ENCODE measurements around the gene B3GNT3.
"Not testable (repeated sequence)": the region's sequence is repeated elsewhere in the genome, so short reads cannot be mapped to it uniquely, and the experiment has no call there.

Gene B3GNT3

GRCh38 chr19:17798599-17798998, 3.7 kb downstream of the B3GNT3 start:
- not testable (repeated sequence) for DNase-seq

- DNase-seq, result no peak
Measured at GRCh38 chr19:17802137-17802858, 7.4 kb downstream of the B3GNT3 start.

- peak; percentile 65 to 73 for DNase-seq
Measured at GRCh38 chr19:17803264-17803896, 8.4 kb downstream of the B3GNT3 start.

- DNase-seq, result no peak
Measured at GRCh38 chr19:17805427-17805826, 10.5 kb downstream of the B3GNT3 start.

- peak; percentile 29 to 51 for DNase-seq
Measured at GRCh38 chr19:17806945-17807344, 12.0 kb downstream of the B3GNT3 start.

- DNase-seq, result peak; percentile 35 to 37
Measured at GRCh38 chr19:17807731-17808316, 12.9 kb downstream of the B3GNT3 start.

- DNase-seq, result no peak
Measured at GRCh38 chr19:17811103-17811502, 16.2 kb downstream of the B3GNT3 start.

GRCh38 chr19:17811681-17812080, 16.7 kb downstream of the B3GNT3 start:
- no peak for DNase-seq

GRCh38 chr19:17812099-17812498, 17.2 kb downstream of the B3GNT3 start:
- DNase-seq, result no peak

- no peak for DNase-seq
Measured at GRCh38 chr19:17817668-17818363, 22.9 kb downstream of the B3GNT3 start.

- no peak for DNase-seq
Measured at GRCh38 chr19:17821190-17821589, 26.3 kb downstream of the B3GNT3 start, which contains the start of gene INSL3. Gene INSL3 (minus strand): TSS chr19:17821519. CDS start chr19:17821506, 13 bp downstream.

- DNase-seq, result no peak
Measured at GRCh38 chr19:17824339-17824738, 29.4 kb downstream of the B3GNT3 start.

- DNase-seq, result no peak
Measured at GRCh38 chr19:17826508-17827056, 31.6 kb downstream of the B3GNT3 start.

GRCh38 chr19:17829855-17830566, 35.1 kb downstream of the B3GNT3 start:
- no peak for DNase-seq

GRCh38 chr19:17830567-17831418, 35.9 kb downstream of the B3GNT3 start:
- DNase-seq, result no peak

GRCh38 chr19:17831419-17831888, 36.5 kb downstream of the B3GNT3 start:
- no peak for DNase-seq

GRCh38 chr19:17832443-17833208, 37.7 kb downstream of the B3GNT3 start:
- DNase-seq, result no peak

GRCh38 chr19:17834350-17835181, 39.6 kb downstream of the B3GNT3 start:
- DNase-seq, result no peak

- DNase-seq, result no peak
Measured at GRCh38 chr19:17835182-17836006, 40.5 kb downstream of the B3GNT3 start.
